Measurements from ENCODE around the gene AGMAT.

- no peak for TF ChIP-seq CTCF (IDR thresholded peaks at IDR 0.05; ENCODE audit: insufficient read depth, low read depth, low read length)
- no peak for TF ChIP-seq EZH2 (IDR thresholded peaks at IDR 0.05; ENCODE audit: insufficient read depth, low read length)
Observed at GRCh38 chr1:15575549-15576150, 9.2 kb downstream of the AGMAT start.
